ENCODE data around the gene WDR47.

- TF ChIP-seq, protein P1, sequence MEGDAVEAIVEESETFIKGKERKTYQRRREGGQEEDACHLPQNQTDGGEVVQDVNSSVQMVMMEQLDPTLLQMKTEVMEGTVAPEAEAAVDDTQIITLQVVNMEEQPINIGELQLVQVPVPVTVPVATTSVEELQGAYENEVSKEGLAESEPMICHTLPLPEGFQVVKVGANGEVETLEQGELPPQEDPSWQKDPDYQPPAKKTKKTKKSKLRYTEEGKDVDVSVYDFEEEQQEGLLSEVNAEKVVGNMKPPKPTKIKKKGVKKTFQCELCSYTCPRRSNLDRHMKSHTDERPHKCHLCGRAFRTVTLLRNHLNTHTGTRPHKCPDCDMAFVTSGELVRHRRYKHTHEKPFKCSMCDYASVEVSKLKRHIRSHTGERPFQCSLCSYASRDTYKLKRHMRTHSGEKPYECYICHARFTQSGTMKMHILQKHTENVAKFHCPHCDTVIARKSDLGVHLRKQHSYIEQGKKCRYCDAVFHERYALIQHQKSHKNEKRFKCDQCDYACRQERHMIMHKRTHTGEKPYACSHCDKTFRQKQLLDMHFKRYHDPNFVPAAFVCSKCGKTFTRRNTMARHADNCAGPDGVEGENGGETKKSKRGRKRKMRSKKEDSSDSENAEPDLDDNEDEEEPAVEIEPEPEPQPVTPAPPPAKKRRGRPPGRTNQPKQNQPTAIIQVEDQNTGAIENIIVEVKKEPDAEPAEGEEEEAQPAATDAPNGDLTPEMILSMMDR (IDR thresholded peaks at IDR 0.05 in 2 of 3, conservative IDR thresholded peaks at IDR 0.05 in 1 of 3; ENCODE audit: control insufficient read depth in 2 of 3, extremely low read depth in 1 of 3, insufficient read depth in 1 of 3, low read depth in 3 of 3, low read length in 3 of 3), result no peak
- TF ChIP-seq, protein P2, sequence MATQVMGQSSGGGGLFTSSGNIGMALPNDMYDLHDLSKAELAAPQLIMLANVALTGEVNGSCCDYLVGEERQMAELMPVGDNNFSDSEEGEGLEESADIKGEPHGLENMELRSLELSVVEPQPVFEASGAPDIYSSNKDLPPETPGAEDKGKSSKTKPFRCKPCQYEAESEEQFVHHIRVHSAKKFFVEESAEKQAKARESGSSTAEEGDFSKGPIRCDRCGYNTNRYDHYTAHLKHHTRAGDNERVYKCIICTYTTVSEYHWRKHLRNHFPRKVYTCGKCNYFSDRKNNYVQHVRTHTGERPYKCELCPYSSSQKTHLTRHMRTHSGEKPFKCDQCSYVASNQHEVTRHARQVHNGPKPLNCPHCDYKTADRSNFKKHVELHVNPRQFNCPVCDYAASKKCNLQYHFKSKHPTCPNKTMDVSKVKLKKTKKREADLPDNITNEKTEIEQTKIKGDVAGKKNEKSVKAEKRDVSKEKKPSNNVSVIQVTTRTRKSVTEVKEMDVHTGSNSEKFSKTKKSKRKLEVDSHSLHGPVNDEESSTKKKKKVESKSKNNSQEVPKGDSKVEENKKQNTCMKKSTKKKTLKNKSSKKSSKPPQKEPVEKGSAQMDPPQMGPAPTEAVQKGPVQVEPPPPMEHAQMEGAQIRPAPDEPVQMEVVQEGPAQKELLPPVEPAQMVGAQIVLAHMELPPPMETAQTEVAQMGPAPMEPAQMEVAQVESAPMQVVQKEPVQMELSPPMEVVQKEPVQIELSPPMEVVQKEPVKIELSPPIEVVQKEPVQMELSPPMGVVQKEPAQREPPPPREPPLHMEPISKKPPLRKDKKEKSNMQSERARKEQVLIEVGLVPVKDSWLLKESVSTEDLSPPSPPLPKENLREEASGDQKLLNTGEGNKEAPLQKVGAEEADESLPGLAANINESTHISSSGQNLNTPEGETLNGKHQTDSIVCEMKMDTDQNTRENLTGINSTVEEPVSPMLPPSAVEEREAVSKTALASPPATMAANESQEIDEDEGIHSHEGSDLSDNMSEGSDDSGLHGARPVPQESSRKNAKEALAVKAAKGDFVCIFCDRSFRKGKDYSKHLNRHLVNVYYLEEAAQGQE (IDR thresholded peaks at IDR 0.05; ENCODE audit: low read depth, low read length), result no peak
- TF ChIP-seq STAT3 (IDR thresholded peaks at IDR 0.05; ENCODE audit: low read depth, low read length), result no peak
Observed at GRCh38 chr1:109025694-109026093, 16.2 kb downstream of the WDR47 start.
